Lower leg skin (tissue), 3 donors: ENCODE results near the gene ANKRD13D.

Source experiments
- POLR2A ChIP-seq, 2 donors: fragments of 450-650 bp; IDR thresholded peaks; one replicate each; pipeline ENCODE4 v1.6.1; 2016 to 2017; ENCODE audit warnings: antibody characterized with exemption in 2 of 2, mild to moderate bottlenecking in 1 of 2, moderate library complexity in 1 of 2
- TF ChIP-seq, protein P1 (sequence below), 3 donors: fragments of 450-650 bp; IDR thresholded peaks; one replicate each; pipeline ENCODE4 v1.5.1; 2016; ENCODE audit warnings: antibody characterized with exemption in 3 of 3, mild to moderate bottlenecking in 3 of 3, moderate library complexity in 2 of 3

DNA sequence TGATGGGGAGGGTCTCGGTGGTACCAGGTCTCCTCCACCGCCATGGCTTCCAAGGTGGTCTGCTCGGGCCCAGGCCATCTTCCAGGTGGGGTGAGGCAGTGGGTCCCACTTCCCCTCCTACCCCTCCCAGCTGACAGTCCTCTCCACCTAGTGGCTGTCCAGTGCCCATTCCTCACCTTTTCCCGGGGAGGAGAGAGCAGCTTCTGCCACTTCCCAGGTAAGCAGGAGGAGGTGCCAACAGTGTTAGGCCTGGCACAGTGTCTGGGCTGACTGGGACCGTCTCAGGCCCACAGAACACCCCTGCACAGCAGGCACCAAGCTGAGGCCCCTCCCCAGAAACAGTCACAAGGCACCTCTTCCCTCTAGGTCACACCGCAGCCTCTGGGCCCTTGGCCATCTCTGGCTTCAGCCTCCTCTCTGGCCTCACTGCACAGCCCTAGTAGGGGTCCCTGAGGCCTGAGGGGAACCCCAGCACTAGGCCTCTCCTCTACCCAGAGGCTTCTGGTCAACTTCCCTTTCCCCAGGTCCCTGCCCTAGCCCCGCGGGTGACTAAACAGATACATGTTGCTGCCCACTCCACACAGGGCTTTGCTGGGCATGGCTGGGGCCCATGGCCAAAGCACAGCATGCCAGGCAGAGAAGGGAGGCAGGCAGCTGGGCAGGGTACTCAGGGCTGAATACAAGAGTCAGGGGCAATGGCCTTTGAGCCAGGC is 2.3 kb upstream of the ANKRD13D start:
- TF ChIP-seq, protein P1, sequence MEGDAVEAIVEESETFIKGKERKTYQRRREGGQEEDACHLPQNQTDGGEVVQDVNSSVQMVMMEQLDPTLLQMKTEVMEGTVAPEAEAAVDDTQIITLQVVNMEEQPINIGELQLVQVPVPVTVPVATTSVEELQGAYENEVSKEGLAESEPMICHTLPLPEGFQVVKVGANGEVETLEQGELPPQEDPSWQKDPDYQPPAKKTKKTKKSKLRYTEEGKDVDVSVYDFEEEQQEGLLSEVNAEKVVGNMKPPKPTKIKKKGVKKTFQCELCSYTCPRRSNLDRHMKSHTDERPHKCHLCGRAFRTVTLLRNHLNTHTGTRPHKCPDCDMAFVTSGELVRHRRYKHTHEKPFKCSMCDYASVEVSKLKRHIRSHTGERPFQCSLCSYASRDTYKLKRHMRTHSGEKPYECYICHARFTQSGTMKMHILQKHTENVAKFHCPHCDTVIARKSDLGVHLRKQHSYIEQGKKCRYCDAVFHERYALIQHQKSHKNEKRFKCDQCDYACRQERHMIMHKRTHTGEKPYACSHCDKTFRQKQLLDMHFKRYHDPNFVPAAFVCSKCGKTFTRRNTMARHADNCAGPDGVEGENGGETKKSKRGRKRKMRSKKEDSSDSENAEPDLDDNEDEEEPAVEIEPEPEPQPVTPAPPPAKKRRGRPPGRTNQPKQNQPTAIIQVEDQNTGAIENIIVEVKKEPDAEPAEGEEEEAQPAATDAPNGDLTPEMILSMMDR (IDR thresholded peaks at IDR 0.05) = no peak
- no peak for TF ChIP-seq POLR2A (IDR thresholded peaks at IDR 0.05)
